NCI-H146 treated with DMSO at 0.1 percent for 48 hours (cell line): ENCODE measurements around the gene DOCK7.
"Not testable (repeated sequence)": the region's sequence is repeated elsewhere in the genome, so short reads cannot be mapped to it uniquely, and the experiment has no call there.

Source experiments
- DNase-seq: peaks from one replicate; lab custom pipeline; 2025; ENCODE audit not compliant: unreplicated experiment; lab: John Stamatoyannopoulos, UW

Gene DOCK7

GRCh38 chr1:62621907-62622306 lies 66.3 kb downstream of the DOCK7 start:
- no peak for DNase-seq

DNA sequence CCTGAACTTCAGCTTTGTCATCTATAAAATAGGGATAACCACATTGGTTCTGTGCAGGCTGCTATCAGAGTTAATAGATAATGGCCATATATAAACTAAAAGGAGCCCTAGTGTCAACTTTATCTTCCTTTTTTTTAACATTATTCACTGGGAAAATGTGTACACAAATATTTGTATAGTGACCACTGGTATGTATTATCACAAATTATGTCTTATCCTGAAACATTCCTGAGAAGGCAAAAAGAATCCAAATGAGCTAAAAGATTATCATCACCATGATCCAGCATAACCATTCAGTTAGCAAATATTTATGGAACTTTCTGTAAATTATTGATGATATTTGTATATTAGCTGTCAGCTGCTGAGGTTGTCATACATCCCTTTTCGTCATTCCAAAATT lies 74.3 kb downstream of the DOCK7 start:
- no peak for DNase-seq

- no peak for DNase-seq
These were observed 74.9 kb downstream of the DOCK7 start for GRCh38 chr1:62613325-62613727.

DNA sequence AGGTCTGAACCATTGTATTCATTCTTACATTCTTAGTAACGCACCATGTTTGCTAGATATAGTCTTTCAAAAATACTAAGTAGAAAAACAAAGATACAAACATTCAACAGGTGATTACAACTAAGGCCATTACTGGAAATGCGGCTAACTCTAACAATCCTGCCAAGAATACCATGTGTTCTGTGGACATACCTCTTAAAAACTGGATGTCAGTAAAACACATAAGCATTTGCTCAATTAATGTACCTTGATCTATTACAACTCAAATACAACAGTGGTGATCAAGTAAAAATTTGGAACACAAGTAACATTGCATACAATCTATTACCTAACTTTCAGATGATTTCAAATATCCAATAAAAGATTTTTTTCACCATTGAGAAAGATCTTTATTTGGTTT lies 75.4 kb downstream of the DOCK7 start:
- DNase-seq = no peak

GRCh38 chr1:62610588-62610987 lies 77.6 kb downstream of the DOCK7 start:
- not testable (repeated sequence) for DNase-seq

DNA sequence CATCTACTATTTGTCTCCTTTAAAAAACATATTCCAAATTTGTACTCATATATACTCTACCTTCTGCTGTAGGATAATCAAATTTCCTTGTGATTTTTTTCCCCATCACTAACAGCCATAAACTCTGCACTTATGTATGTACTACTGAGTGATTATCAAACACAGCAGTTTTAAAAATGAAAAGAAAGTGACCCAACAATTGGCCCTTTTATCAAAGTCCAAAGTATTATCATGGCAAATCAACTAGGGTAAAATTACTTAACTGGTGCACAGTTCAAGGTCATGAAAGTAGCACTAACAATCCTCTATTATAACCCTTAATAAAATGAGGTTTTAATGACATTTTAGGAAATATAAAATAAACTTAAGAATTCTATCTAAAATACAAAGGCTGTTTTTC lies 79.3 kb downstream of the DOCK7 start:
- no peak for DNase-seq

DNA sequence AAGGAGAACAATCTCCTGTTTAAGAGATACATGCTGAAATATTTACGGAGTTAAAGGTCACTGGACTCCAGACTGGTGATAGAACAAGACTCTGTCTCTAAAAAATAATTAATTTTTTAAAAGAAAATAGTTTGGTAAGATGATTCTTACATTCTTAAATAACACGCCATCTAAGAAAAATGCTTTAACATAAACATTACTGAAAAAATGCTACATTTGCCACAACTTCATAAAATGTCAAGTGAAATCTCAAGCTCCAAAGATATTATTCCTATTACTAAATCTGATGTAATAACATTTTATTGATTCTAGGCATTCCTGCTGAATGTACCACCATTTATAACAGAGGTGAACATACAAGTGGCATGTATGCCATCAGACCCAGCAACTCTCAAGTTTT lies 86.7 kb downstream of the DOCK7 start:
- no peak for DNase-seq

DNA sequence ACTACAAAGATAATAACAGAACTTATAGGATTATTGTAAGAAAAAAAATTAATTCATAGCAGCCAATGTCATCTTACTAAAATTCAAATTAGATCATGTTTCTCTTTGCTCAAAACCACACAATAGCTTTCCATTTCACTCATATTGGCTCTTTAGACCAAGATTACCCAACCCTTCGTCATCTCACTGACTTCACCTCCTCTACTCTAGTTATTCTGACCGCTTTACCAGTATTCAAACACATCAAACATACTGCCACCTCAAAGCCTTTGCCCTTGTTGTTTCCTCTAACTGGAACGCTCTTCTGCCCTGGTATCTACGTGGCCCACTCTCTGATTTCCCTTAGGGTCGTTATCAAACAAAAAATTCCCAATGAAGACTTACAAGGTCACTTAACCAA lies 89.1 kb downstream of the DOCK7 start:
- DNase-seq = no peak

GRCh38 chr1:62597281-62597680 lies 90.9 kb downstream of the DOCK7 start, which contains the start of gene ANGPTL3:
Gene ANGPTL3 (plus strand): TSS chr1:62597520. CDS start chr1:62597567, 47 bp downstream.
- no peak for DNase-seq

GRCh38 chr1:62595647-62596046 lies 92.5 kb downstream of the DOCK7 start:
- no peak for DNase-seq

GRCh38 chr1:62593825-62594394 lies 94.3 kb downstream of the DOCK7 start:
- DNase-seq = no peak

DNA sequence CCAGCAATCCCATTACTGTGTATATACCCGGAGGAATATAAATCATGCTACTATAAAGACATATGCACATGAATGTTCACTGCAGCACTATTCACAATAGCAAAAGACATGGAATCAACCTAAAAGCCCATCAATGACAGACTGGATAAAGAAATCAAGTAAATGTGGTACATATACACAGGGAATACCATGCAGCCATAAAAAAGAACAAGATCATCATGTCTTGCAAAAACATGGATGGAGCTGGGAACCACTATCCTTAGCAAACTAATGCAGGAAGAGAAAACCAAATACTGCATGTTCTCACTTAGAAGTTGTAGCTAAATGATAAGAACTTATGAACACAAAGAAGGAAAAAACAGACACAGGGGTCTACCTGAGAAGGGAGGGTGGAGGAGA lies 97.2 kb downstream of the DOCK7 start:
- DNase-seq = no peak

DNA sequence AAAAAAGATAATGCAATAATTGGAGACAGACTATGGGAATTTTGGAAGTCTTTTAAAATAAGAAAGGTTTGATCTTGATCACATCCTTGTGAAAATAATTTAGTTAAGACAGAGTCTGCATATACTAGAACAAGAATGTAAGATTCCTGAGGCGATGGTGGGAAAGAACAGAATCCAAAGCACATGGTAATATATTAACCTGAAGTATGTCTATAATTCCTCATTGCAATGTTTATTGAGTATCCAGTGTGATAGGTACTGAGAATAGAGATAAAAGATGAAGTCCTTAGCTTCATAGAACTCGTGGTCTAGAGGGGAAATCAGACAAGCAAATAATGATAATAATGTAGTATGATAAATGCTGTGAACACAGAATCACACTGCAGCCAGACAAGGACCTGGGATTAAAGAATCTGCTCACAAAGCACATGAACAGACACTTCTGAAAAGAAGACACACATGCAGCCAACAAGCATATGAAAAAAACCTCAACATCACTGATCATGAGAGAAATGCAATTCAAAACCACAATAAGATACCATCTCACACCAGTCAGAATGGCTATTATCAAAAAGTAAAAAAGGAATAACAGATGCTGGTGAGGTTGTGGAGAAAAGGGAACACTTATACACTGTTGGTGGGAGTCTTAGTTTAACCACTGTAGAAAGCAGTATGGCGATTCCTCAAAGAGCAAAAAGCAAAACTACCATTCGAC lies 97.8 kb downstream of the DOCK7 start:
- DNase-seq = no peak

GRCh38 chr1:62589321-62589720 lies 98.9 kb downstream of the DOCK7 start:
- DNase-seq = no peak

DNA sequence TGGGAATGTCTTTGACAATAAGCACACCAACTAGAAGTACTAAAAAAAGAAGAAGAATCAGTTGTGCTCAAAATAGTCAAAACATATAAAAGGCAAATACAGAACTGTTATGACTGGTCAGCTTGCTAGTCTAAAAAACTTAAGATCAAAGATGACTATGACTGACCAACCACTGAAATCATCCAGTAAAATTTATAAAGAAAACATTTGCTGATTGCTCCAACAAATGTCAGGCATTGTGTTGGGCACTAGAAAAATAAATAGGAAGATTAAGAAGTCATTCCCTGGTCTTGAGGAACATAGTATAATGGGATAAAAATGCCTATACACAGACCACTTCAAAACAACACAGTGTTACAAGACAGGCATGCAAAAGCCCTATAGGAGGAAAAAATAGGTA lies 100.2 kb downstream of the DOCK7 start:
- no peak for DNase-seq

DNA sequence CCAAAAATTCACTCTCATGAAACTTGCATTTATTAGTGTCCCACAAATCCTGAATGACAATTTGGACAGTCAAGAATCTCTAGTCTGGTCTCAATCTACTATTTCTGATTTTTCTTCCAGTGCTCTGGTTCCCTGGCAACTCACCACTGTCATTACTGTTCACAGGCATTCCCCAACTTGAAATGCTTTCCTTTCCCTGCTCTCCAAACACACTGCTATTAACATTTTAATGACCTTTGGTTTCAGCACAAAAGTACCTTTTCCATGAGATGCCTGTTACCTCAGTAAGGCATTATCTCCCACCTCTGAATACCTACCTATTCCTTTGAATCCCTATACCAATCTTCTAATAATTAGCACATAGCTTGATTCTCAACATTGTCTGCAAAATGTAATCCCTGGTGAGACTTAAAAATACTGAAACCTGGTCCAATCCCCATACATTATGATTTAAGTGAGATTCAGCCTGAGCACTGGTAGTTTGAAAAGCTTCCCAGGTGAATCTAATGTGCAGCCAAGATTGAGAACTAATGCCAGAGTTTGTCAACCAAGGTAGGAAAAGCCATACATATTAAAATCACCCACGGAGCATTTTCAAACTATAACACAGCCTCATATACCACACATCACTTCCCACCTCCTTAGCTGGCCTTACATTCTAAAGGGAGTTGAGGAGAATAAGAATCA lies 102.6 kb downstream of the DOCK7 start:
- DNase-seq = no peak

DNA sequence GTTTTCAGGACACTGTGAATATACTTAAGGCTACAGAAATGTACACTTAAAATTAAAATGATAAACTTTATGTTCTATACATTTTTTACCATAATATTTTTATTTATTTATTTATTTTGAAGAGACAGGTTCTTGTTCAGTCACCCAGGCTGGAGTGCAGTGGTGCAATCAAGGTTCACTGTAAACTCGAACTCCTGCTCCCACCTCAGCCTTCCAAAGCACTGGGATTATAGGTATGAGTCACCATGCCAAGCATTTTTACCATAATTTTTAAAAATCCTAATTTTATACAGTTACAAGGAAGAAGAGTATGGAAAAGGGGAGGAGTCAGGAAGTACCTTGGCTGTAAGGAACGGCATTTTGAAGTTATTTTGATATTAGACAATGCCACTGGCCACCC lies 114.5 kb downstream of the DOCK7 start:
- no peak for DNase-seq

DNA sequence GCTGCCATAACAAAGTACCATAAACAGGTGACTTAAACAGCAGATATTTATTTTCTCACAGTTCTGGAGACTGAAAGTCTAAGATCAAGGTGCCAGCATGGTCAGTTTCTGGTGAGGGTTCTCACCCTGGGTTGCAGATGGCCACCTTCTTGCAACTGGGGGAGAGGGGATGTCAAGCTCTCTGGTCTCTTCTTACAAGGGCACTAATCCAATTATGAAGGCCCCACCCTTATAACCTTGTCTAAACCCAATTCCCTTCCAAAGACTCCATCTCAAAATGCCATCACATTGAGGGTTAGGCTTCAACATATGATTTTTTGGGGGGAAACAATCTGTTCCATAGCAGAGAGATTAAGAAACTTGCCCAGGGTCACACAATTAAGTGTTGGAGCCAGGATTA lies 115.7 kb downstream of the DOCK7 start:
- no peak for DNase-seq

GRCh38 chr1:62571517-62571916 lies 116.7 kb downstream of the DOCK7 start:
- not testable (repeated sequence) for DNase-seq

DNA sequence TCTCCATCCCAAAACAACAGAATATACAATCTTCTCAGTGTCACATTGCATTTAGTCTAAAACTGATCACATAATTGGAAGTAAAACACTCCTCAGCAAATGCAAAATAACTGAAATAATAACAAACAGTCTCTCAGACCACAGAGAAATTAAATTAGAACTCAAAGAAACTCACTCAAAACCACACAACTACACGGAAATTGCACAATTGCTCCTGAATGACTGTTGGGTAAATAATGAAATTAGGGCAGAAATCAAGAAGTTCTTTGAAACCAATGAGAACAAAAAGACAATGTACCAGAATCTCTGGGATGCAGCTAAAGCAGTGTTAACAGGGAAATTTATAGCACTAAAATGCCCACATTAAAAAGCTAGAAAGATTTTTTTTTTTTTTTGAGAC lies 120.3 kb downstream of the DOCK7 start:
- DNase-seq = not testable (repeated sequence)

GRCh38 chr1:62567182-62567581 lies 121.0 kb downstream of the DOCK7 start:
- not testable (repeated sequence) for DNase-seq

DNA sequence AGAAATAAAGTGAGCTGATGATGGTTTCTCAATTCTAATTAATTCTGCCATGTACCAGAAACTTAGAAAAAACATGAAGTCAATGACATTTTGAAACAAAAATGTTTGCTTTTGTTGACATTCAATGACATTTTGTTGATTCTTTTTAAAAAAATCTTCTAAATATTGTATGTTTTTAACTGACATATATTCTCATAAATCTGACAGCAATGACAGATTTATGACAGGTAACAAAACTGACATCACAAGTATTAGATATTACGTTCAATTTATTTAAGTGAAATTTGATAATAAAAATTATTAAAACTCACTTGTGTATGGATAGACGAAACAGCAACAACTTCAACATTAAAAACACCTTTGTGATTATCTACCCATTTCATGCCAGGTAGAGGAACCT lies 126.9 kb downstream of the DOCK7 start:
- no peak for DNase-seq
